Measurements from ENCODE around the gene GALNT10.

DNA sequence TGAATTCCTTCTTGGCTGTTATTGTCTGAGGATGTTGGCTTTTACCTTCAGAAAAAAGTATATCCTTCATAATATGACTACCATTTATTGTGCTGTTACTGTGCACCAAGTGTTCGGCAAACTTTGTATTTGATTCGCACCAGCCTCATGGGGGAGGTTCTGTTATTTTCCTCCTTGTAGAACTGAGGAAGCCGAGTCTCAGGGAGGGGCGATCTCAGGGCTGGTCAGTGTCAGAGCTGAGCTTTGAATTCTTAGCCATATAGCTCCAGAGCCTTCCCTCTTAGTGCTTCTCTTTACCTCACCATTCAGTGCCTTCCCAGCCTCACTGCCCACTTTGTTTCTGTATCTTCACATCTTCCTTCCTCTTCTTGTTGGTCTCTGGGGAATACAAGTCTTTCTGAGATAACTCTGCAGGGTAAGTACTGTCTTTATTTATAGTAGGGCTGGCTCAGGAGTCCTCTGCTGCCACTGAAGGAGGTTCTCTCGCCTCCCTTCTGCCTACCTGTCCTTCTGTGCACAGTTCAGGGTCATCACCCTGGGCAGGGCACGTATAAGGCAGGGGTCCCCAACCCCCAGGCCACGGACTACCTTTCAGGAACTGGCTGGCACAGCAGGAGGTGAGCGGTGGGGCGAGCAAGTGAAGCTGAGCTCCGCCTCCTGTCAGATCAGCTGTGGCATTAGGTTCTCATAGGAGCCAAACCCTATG lies 48.4 kb downstream of the GALNT10 start:
- no peak for TF ChIP-seq POLR2AphosphoS5 (IDR thresholded peaks at IDR 0.05; ENCODE audit: borderline replicate concordance, low read depth, low read length)
- TF ChIP-seq EZH2 (IDR thresholded peaks at IDR 0.05): no peak

All from SK-N-MC (cell line).